Keratinocyte (primary cell): ENCODE measurements around the gene UBQLN3. TPM values are rescaled to one million over a fixed set of nuclear protein-coding genes. Genes with fewer than 3 reads are reported as not detected.

Experiments
- DNase-seq: peaks from one replicate; pipeline ENCODE4 v3.0.0-alpha.2; 2011; ENCODE audit warnings: low read depth, missing footprints, low spot score
- FAIRE-seq: peaks from 2 replicates; lab custom pipeline; 2011; peaks lifted over from hg19 to GRCh38; lab: Jason Lieb, UNC
- H2AFZ ChIP-seq: 2 replicates; pipeline ENCODE4 v1.6.0; 2012; ENCODE audit warnings: low read length, control low read depth, inconsistent platforms; ENCODE audit not compliant: control insufficient read depth
- H3K27ac ChIP-seq: 2 replicates; pipeline ENCODE4 v1.5.1; 2011; ENCODE audit warnings: low read length; ENCODE audit not compliant: control insufficient read depth, insufficient read depth
- H3K27me3 ChIP-seq: 3 replicates; pipeline ENCODE4 v1.6.0; 2011; ENCODE audit warnings: low read length; ENCODE audit not compliant: control insufficient read depth, insufficient read depth; ENCODE audit errors: extremely low read depth
- H3K36me3 ChIP-seq, 2 experiments: 2 replicates in 1 of 2; 3 replicates in 1 of 2; pipeline ENCODE4 v1.5.1; 2011; ENCODE audit warnings: low read length in 2 of 2, mild to moderate bottlenecking in 1 of 2; ENCODE audit not compliant: control insufficient read depth in 2 of 2, insufficient read depth in 2 of 2; ENCODE audit errors: extremely low read depth in 1 of 2
- H3K4me1 ChIP-seq: 3 replicates; pipeline ENCODE4 v1.5.1; 2011; ENCODE audit warnings: low read length; ENCODE audit not compliant: control insufficient read depth, insufficient read depth; ENCODE audit errors: extremely low read depth
- H3K4me2 ChIP-seq: 3 replicates; pipeline ENCODE4 v1.6.0; 2011; ENCODE audit warnings: low read depth, low read length; ENCODE audit not compliant: control insufficient read depth, insufficient read depth; ENCODE audit errors: extremely low read depth
- H3K4me3 ChIP-seq, 3 experiments: fragments of 200-600 bp in 1 of 3; sonication (generic) in 1 of 3; 2 replicates in 2 of 3; 3 replicates in 1 of 3; pipeline ENCODE4 v1.5.1; 2011 to 2016; ENCODE audit warnings: low read length in 3 of 3, mild to moderate bottlenecking in 3 of 3, control low read depth in 2 of 3, inconsistent platforms in 1 of 3, low read depth in 1 of 3, mixed read lengths in 1 of 3, mixed run types in 1 of 3, moderate library complexity in 1 of 3; ENCODE audit not compliant: control insufficient read depth in 2 of 3, insufficient read depth in 2 of 3; ENCODE audit errors: extremely low read depth in 1 of 3
- H3K79me2 ChIP-seq: 2 replicates; pipeline ENCODE4 v1.6.0; 2012; ENCODE audit warnings: low read length; ENCODE audit not compliant: control insufficient read depth, insufficient read depth
- H3K9ac ChIP-seq: 3 replicates; pipeline ENCODE4 v1.6.0; 2011; ENCODE audit warnings: low read length; ENCODE audit not compliant: control insufficient read depth, insufficient read depth; ENCODE audit errors: extremely low read depth
- H3K9me1 ChIP-seq: 3 replicates; pipeline ENCODE4 v1.6.0; 2011; ENCODE audit warnings: low read length; ENCODE audit not compliant: control insufficient read depth, insufficient read depth; ENCODE audit errors: extremely low read depth
- H3K9me3 ChIP-seq: 2 replicates; pipeline ENCODE4 v1.5.1; 2012; ENCODE audit warnings: low read depth, low read length; ENCODE audit not compliant: control insufficient read depth
- H4K20me1 ChIP-seq: 3 replicates; pipeline ENCODE4 v1.6.0; 2011; ENCODE audit warnings: low read length; ENCODE audit not compliant: control insufficient read depth, insufficient read depth; ENCODE audit errors: extremely low read depth
- CTCF ChIP-seq, 3 experiments: IDR thresholded peaks in 1 of 3; conservative IDR thresholded peaks in 1 of 3; optimal IDR thresholded peaks in 1 of 3; 2 replicates in 2 of 3; 3 replicates in 1 of 3; pipeline versions ENCODE3 to v1.5.1; 2011; ENCODE audit warnings: low read length in 3 of 3, mild to moderate bottlenecking in 3 of 3, moderate library complexity in 2 of 3, control low read depth in 1 of 3, inconsistent platforms in 1 of 3; ENCODE audit not compliant: insufficient read depth in 2 of 3; ENCODE audit errors: extremely low read depth in 1 of 3
- EZH2 ChIP-seq: IDR thresholded peaks from one replicate; pipeline ENCODE4 v1.6.1; 2012; ENCODE audit warnings: inconsistent platforms, mild to moderate bottlenecking, low read length, moderate library complexity
- dilution Hi-C: fragments of 300-500 bp; cut with MboI; formaldehyde crosslinking; loops from one replicate; pipeline ENCODE4 v1.7.0; 2020; ENCODE audit warnings: low sequenced_read_pairs; ENCODE audit not compliant: extremely low pct_ligation_motif_present
- polyA plus RNA-seq, 5 experiments: library from polyadenylated mRNA; depleted of rRNA in 3 of 5; stranded (reverse) in 3 of 5; stranded (forward) in 1 of 5; unstranded in 1 of 5; fragments of >200 nt; gene quantifications; 1 replicate in 1 of 5; 2 replicates in 3 of 5; 3 replicates in 1 of 5; pipeline versions ENCODE4 v1.2.1 to v1.2.3, GENCODE V29; 2011 to 2012; ENCODE audit warnings: missing spikeins in 2 of 5, low read depth in 1 of 5, low replicate concordance in 1 of 5

Gene UBQLN3
- polyA plus RNA-seq, 1 donor (not counting 4 experiments of a cell fraction or from before 2014, with no cell fraction given), result not detected

DNA sequence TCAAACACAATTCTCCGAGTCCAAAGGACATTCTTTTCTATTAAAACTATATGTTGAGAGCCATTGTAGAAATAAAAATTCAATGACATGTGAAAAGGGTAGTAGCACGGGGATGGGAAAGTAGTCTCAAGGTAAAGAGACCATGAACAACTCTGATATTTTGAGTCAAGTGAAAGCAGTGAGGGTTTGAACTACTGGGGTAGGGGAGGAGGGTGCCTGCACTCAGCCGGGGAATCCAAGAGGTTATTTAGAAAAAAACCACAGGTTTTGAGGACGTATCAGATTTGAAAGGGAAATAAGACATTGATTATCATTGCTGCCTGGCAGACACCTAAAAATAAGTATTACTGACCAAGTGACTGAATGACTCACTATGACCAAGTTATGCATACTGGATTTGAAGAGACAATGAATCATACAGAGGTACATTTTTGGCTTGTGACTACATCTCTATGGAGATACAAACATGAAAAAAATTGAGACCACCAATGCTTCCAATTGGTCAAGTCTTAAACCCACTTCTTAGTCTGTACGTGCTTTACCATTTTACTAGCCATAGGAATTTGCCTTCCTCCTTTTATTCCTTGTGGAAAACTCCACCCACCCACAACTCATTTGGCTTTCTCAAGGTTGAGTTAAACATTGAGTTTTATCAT, 40.8 kb upstream of the UBQLN3 start:
- H3K9me1 ChIP-seq, result no peaks in the 10 kb centered on the region
- H2AFZ ChIP-seq, result no peak overlapping the region
- no peak overlapping the region for H3K4me3 ChIP-seq
- H3K79me2 ChIP-seq, result no peaks in the 10 kb centered on the region
- peak overlapping the region; percentile 22 for H3K27ac ChIP-seq
- TF ChIP-seq EZH2, result no peak
- no peak for TF ChIP-seq CTCF (optimal IDR thresholded peaks at IDR 0.05 in 1 of 3, IDR thresholded peaks at IDR 0.05 in 1 of 3, conservative IDR thresholded peaks at IDR 0.05 in 1 of 3; ENCODE audit: extremely low read depth in 1 of 3, insufficient read depth in 2 of 3, low read length in 3 of 3)
- no peaks in the 10 kb centered on the region for H3K27me3 ChIP-seq
- no peaks in the 10 kb centered on the region for H4K20me1 ChIP-seq
- dilution Hi-C loops, result no loop called here
- peaks cover 13% of the 10 kb centered on the region for H3K4me1 ChIP-seq
- peak overlapping the region; percentile 31 for H3K4me2 ChIP-seq
- H3K9ac ChIP-seq, result no peak overlapping the region
- H3K36me3 ChIP-seq, result no peaks in the 10 kb centered on the region
- no peaks in the 10 kb centered on the region for H3K9me3 ChIP-seq
- FAIRE-seq, result peak; percentile 20
- peak; percentile 28 for DNase-seq

DNA sequence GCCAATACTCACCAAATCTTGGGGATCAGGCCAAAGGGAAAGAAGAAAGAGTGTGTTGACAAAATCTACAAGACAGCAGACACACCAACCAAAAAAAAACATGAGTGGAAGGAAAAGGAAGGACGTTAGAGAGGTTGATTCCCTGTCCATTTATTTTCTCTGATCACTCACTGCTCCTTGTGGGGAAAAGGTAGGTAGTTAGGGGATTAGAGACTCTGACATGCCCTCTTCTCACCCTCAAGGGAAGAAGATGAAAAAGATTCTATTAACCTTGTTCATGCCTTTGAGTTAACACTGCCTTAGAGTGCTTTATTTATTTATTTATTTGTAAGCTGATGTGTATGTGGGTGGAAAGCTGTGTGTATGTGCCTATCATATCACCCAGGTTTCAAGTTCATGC, 38.7 kb upstream of the UBQLN3 start, which contains the start of gene OR52H1:
Gene OR52H1 (minus strand): TSS at position 101 of the 400 bp plus-strand sequence. CDS start 3,035 bp downstream, outside the sequence.
- H3K36me3 ChIP-seq, result no peaks in the 10 kb centered on the region
- no peak within 1 kb of the TSS for H3K4me2 ChIP-seq
- H3K4me3 ChIP-seq, result no peak within 1 kb of the TSS
- no peaks in the 10 kb centered on the region for H4K20me1 ChIP-seq
- no peak within 1 kb of the TSS for H2AFZ ChIP-seq
- H3K9me3 ChIP-seq, result no peaks in the 10 kb centered on the region
- no peaks in the 10 kb centered on the region for H3K79me2 ChIP-seq
- H3K9ac ChIP-seq, result no peak within 1 kb of the TSS
- peaks cover 13% of the 10 kb centered on the region for H3K4me1 ChIP-seq
- H3K27me3 ChIP-seq, result no peaks in the 10 kb centered on the region
- TF ChIP-seq EZH2 (no peak), CTCF (optimal IDR thresholded peaks at IDR 0.05 in 1 of 3, IDR thresholded peaks at IDR 0.05 in 1 of 3, conservative IDR thresholded peaks at IDR 0.05 in 1 of 3; ENCODE audit: extremely low read depth in 1 of 3, insufficient read depth in 2 of 3, low read length in 3 of 3) (no peak)
- H3K27ac ChIP-seq, result no peak within 1 kb of the TSS
- no peaks in the 10 kb centered on the region for H3K9me1 ChIP-seq
- dilution Hi-C loops, result no loop called here
- FAIRE-seq (no peak), DNase-seq (no peak)
